Testis (tissue), 2 donors: ENCODE results near the gene CECR2.

Source experiments
- CTCF ChIP-seq, 3 experiments: fragments of 450-650 bp in 2 of 3; fragments of 200-600 bp in 1 of 3; sonication (generic) in 1 of 3; IDR thresholded peaks; one replicate each; pipeline ENCODE4 v1.5.1; 2016 to 2019; ENCODE audit warnings: antibody characterized with exemption in 3 of 3, mild to moderate bottlenecking in 2 of 3, moderate library complexity in 1 of 3
- POLR2A ChIP-seq: fragments of 450-650 bp; IDR thresholded peaks from one replicate; pipeline ENCODE4 v1.6.1; 2017; ENCODE audit warnings: antibody characterized with exemption, mild to moderate bottlenecking, moderate library complexity

DNA sequence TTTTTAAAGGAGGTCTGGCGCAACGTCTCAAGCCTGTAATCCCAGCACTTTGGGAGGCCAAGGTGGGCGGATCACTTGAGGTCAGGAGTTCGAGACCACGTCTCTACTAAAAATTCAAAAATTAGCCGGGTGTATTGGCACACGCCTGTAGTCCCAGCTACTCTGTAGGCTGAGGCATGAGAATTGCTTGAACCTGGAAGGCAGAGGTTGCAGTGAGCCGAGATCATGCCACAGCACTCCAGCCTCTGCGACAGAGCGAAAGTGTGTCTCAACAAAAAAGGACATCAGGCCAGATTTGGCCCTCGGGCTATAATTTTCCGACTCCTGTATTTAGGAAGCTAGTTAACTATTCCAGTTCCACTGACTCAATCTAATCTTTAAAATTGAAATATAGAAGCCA is 115.3 kb downstream of the CECR2 start:
- TF ChIP-seq CTCF (IDR thresholded peaks at IDR 0.05) = no peak
- no peak for TF ChIP-seq POLR2A
